KG1 (cell line): ENCODE data around the gene PLRG1.

Experiments used
- DNase-seq: peaks from one replicate; lab custom pipeline; 2025; lab: John Stamatoyannopoulos, UW

The PLRG1 gene

GRCh38 chr4:154573190-154573870, 23.1 kb upstream of the PLRG1 start:
- DNase-seq = no peak

GRCh38 chr4:154569584-154569983, 19.4 kb upstream of the PLRG1 start:
- no peak for DNase-seq

GRCh38 chr4:154569028-154569427, 18.8 kb upstream of the PLRG1 start:
- no peak for DNase-seq

- DNase-seq = no peak
Measured at GRCh38 chr4:154566639-154567204, 16.5 kb upstream of the PLRG1 start.

- DNase-seq = no peak
Measured at GRCh38 chr4:154565704-154566103, 15.5 kb upstream of the PLRG1 start.

- DNase-seq = no peak
Measured at GRCh38 chr4:154564311-154564710, 14.1 kb upstream of the PLRG1 start.

- no peak for DNase-seq
Measured at GRCh38 chr4:154562697-154563254, 12.6 kb upstream of the PLRG1 start, which contains the start of gene FGB. Gene FGB (plus strand): TSS chr4:154563011. CDS start chr4:154563019, 8 bp downstream.

- no peak for DNase-seq
Measured at GRCh38 chr4:154560824-154561231, 10.6 kb upstream of the PLRG1 start.

- DNase-seq = no peak
Measured at GRCh38 chr4:154560419-154560801, 10.2 kb upstream of the PLRG1 start.

- no peak for DNase-seq
Measured at GRCh38 chr4:154559494-154560418, 9.6 kb upstream of the PLRG1 start.

GRCh38 chr4:154559141-154559493, 8.9 kb upstream of the PLRG1 start:
- DNase-seq = no peak

- no peak for DNase-seq
Measured at GRCh38 chr4:154551872-154552686, 1.9 kb upstream of the PLRG1 start.

- DNase-seq = no peak
Measured at GRCh38 chr4:154545689-154546088, 4.5 kb downstream of the PLRG1 start.

GRCh38 chr4:154542271-154542879, 7.8 kb downstream of the PLRG1 start:
- DNase-seq = no peak

- no peak for DNase-seq
Measured at GRCh38 chr4:154534296-154534695, 15.9 kb downstream of the PLRG1 start.

GRCh38 chr4:154529728-154530519, 20.3 kb downstream of the PLRG1 start:
- DNase-seq = no peak

- DNase-seq = no peak
Measured at GRCh38 chr4:154528869-154529268, 21.3 kb downstream of the PLRG1 start.

- no peak for DNase-seq
Measured at GRCh38 chr4:154527308-154527707, 22.9 kb downstream of the PLRG1 start.

- no peak for DNase-seq
Measured at GRCh38 chr4:154526151-154526550, 24.0 kb downstream of the PLRG1 start.

GRCh38 chr4:154521607-154522006, 28.6 kb downstream of the PLRG1 start:
- no peak for DNase-seq
